ENCODE measurements around the gene NFIC.

NFIC gene

DNA sequence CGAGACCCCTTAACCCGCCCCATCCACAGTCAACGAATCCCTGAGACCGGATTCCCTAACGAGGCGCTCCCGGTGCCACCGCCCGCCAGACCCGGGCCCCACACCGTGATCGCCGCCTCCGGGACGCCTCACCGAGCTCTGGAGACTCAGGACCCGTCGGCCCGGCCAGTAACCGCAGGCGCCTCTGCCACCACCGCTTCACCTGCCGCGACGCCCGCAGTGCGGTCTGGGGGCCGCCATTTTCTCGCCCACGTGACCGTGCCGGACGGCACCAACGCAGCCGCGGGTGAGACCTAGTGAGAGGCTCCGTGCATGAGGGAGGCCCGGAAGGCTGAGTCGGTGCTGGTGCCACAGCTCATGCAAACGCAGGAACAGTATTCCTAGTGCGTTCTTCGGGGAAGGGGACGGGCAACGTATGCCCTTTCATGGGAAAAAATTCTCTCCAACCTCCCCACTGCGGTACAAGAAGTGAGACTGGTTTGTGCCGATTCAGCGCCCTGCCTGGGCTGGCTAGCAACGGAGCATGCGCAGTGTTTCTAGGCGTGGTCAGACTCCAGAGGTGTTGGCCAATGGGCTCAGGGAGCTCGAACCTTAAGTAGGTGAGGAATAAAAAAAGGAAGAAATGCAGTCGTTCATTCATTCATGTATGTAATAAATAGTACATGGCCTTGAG is 134.2 kb downstream of the NFIC start, which contains the start of gene DOHH:
TSS of gene DOHH (minus strand) at position 246 of the 673 bp plus-strand sequence. CDS start 3,860 bp downstream, outside the sequence.
- H3K4me3 ChIP-seq (ENCODE audit: low read depth, low read length): peak within 1 kb of the TSS; percentile 58
- in situ Hi-C loops (cut with HindIII; ENCODE audit: low sequenced_read_pairs): no loop called here
- DNase-seq (ENCODE audit: low read depth): peak; percentile 96
- TF ChIP-seq, protein P1, sequence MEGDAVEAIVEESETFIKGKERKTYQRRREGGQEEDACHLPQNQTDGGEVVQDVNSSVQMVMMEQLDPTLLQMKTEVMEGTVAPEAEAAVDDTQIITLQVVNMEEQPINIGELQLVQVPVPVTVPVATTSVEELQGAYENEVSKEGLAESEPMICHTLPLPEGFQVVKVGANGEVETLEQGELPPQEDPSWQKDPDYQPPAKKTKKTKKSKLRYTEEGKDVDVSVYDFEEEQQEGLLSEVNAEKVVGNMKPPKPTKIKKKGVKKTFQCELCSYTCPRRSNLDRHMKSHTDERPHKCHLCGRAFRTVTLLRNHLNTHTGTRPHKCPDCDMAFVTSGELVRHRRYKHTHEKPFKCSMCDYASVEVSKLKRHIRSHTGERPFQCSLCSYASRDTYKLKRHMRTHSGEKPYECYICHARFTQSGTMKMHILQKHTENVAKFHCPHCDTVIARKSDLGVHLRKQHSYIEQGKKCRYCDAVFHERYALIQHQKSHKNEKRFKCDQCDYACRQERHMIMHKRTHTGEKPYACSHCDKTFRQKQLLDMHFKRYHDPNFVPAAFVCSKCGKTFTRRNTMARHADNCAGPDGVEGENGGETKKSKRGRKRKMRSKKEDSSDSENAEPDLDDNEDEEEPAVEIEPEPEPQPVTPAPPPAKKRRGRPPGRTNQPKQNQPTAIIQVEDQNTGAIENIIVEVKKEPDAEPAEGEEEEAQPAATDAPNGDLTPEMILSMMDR (IDR thresholded peaks at IDR 0.05; ENCODE audit: low read depth, low read length, missing control alignments): no peak

DNA sequence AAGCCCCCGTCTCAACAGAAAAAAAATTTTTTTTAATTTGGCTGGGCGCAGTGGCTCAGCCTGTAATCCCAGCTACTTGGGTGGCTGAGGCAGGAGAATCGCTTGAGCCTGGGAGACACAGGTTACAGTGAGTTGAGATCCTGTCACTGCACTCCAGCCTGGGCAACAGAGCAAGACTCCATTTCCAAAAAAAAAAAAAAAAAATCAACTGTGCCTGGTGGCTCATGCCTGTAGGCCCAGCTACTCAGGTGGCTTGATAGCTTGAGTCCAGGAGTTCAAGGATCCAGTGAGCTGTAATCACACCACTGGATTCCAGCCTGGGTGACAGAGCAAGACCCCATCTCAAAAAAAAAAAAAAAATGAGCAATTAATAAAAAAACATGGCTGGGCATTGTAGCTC is 135.4 kb downstream of the NFIC start:
- TF ChIP-seq, protein P1 (IDR thresholded peaks at IDR 0.05; ENCODE audit: low read depth, low read length, missing control alignments): no peak
- DNase-seq (ENCODE audit: low read depth): no peak
- in situ Hi-C loops (cut with HindIII; ENCODE audit: low sequenced_read_pairs): no loop called here
- H3K4me3 ChIP-seq (ENCODE audit: low read depth, low read length): no peak overlapping the region

- TF ChIP-seq, protein P1 (IDR thresholded peaks at IDR 0.05; ENCODE audit: low read depth, low read length, missing control alignments): no peak
- H3K4me3 ChIP-seq (ENCODE audit: low read depth, low read length): no peak overlapping the region
- in situ Hi-C loops (cut with HindIII; ENCODE audit: low sequenced_read_pairs): no loop called here
- DNase-seq (ENCODE audit: low read depth): no peak
Observed at GRCh38 chr19:3503036-3503572, 136.7 kb downstream of the NFIC start.

GRCh38 chr19:3504735-3505134 is 138.4 kb downstream of the NFIC start:
- no peak overlapping the region for H3K4me3 ChIP-seq (ENCODE audit: low read depth, low read length)
- no peak for DNase-seq (ENCODE audit: low read depth)
- in situ Hi-C loops (cut with HindIII; ENCODE audit: low sequenced_read_pairs): no loop called here
- TF ChIP-seq, protein P1 (IDR thresholded peaks at IDR 0.05; ENCODE audit: low read depth, low read length, missing control alignments): no peak

GRCh38 chr19:3505598-3506383 is 139.4 kb downstream of the NFIC start, which contains the start of gene FZR1:
FZR1 (plus strand) TSS chr19:3506311; CDS start chr19:3522990, 16,679 bp downstream.
- TF ChIP-seq, protein P1 (IDR thresholded peaks at IDR 0.05; ENCODE audit: low read depth, low read length, missing control alignments): no peak
- peak; percentile 94 for DNase-seq (ENCODE audit: low read depth)
- peak within 1 kb of the TSS; percentile 87 for H3K4me3 ChIP-seq (ENCODE audit: low read depth, low read length)
- in situ Hi-C loops (cut with HindIII; ENCODE audit: low sequenced_read_pairs): no loop called here

All from astrocyte of the cerebellum (primary cell).